HFFc6 (cell line): ENCODE data around the gene MCAM. TPM values are rescaled to one million over a fixed set of nuclear protein-coding genes. Genes with fewer than 3 reads are reported as not detected.

Experiments used
- DNase-seq: peaks from one replicate; pipeline ENCODE4 v3.0.0-alpha.2; 2018
- H3K27ac Mint-ChIP-seq: 2 replicates; pipeline ENCODE4 v1.8.0; 2020; ENCODE audit warnings: mild to moderate bottlenecking, mixed read lengths
- H3K27me3 Mint-ChIP-seq: 2 replicates; pipeline ENCODE4 v1.8.0; 2021; ENCODE audit warnings: mild to moderate bottlenecking, moderate library complexity, mixed read lengths; ENCODE audit not compliant: insufficient read depth
- H3K36me3 Mint-ChIP-seq: 2 replicates; pipeline ENCODE4 v1.8.0; 2021; ENCODE audit warnings: low read depth, mixed read lengths
- H3K4me1 Mint-ChIP-seq: 2 replicates; pipeline ENCODE4 v1.8.0; 2020; ENCODE audit warnings: low read depth, mixed read lengths
- H3K4me3 Mint-ChIP-seq: 2 replicates; pipeline ENCODE4 v1.8.0; 2020; ENCODE audit warnings: mild to moderate bottlenecking, moderate library complexity, mixed read lengths
- H3K9me3 Mint-ChIP-seq: 2 replicates; pipeline ENCODE4 v1.8.0; 2020; ENCODE audit warnings: mild to moderate bottlenecking, mixed read lengths
- total RNA-seq, 6 experiments: library from RNA; stranded (reverse); fragmentation: NEBNext Ultra II Directional; extraction: Animal tissue kit (Norgen Biotek cat#: 25700); gene quantifications; 2 replicates in 1 of 6; 3 replicates in 5 of 6; pipeline ENCODE4 v1.2.3, GENCODE V29; 2021
- TF ChIP-seq, protein P1 (sequence below): fragments of 200-600 bp; sonication (generic); IDR thresholded peaks from 2 replicates; pipeline ENCODE4 v1.5.0; 2021; ENCODE audit warnings: antibody characterized with exemption, mild to moderate bottlenecking

The MCAM gene
- total RNA-seq, 6 experiments from 2014 or later: 1.8 to 7.7 (median 6.9) TPM

DNA sequence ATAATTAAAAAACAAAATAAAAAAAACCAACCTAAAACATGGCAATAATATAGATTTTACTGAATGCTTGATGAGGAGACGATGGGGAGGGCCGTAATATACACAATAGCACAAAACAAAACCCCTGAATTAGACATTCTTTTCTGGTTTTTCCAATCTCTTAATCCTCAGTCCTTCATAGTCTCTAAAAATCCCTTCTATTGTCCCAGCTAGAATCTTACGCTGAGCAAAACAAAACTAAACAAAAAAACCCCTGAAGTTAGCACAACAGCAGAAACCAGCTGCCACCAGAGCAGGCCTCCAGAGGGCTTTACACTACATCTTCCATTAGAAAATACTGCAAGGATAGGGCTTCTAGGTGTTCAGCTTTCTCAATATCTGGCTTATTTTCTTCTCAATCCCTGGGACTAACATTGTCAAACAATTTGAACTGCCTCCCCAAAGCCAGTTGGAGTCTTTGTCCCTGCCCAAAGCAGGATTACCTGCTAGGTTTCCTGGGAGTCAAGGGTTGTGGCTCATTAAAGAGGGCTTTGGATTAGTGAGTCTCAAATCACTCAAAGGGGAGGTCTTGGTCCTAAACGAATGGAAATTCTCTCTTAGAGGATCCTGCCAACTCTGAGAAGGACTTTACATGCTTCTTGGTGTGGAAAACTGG lies 15.3 kb upstream of the MCAM start:
- Mint-ChIP-seq H3K9me3 (no peaks in the 10 kb centered on the region), H3K4me3 (no peak overlapping the region), H3K36me3 (peaks cover 21% of the 10 kb centered on the region; the same call in 1 of the 2 replicates), H3K4me1 (peaks cover 31% of the 10 kb centered on the region), H3K27me3 (peaks cover 12% of the 10 kb centered on the region; the same call in 1 of the 2 replicates), H3K27ac (no peak overlapping the region)
- no peak for DNase-seq
- TF ChIP-seq, protein P1, sequence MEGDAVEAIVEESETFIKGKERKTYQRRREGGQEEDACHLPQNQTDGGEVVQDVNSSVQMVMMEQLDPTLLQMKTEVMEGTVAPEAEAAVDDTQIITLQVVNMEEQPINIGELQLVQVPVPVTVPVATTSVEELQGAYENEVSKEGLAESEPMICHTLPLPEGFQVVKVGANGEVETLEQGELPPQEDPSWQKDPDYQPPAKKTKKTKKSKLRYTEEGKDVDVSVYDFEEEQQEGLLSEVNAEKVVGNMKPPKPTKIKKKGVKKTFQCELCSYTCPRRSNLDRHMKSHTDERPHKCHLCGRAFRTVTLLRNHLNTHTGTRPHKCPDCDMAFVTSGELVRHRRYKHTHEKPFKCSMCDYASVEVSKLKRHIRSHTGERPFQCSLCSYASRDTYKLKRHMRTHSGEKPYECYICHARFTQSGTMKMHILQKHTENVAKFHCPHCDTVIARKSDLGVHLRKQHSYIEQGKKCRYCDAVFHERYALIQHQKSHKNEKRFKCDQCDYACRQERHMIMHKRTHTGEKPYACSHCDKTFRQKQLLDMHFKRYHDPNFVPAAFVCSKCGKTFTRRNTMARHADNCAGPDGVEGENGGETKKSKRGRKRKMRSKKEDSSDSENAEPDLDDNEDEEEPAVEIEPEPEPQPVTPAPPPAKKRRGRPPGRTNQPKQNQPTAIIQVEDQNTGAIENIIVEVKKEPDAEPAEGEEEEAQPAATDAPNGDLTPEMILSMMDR: no peak

DNA sequence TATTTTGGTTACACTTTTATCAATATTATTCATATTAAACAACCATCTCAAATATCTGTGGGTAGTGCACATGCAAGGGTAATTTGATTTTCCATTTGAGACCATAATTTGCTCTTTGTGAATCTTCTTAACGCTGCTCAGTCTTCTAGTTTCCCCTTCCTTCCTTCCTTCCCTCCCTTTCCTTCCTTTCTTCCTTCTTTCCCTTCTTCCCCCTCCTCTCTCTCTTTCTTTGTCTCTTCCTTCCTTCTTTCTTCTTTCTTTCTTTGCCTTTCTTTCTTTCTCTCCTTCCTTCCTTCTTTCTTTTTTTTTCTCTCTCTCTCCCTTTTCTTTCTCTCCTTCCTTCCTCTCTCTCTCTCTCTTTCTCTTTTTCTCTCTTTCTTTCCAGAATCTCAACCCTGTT lies 13.3 kb upstream of the MCAM start:
- Mint-ChIP-seq H3K4me1 (peaks cover 11% of the 10 kb centered on the region), H3K4me3 (no peak overlapping the region), H3K27me3 (peaks cover 12% of the 10 kb centered on the region; the same call in 1 of the 2 replicates), H3K27ac (no peak overlapping the region), H3K36me3 (0 out of 2 replicates have a peak, but pooled peaks cover 7% of the 10 kb centered on the region), H3K9me3 (no peaks in the 10 kb centered on the region)
- no peak for DNase-seq
- TF ChIP-seq, protein P1: no peak

DNA sequence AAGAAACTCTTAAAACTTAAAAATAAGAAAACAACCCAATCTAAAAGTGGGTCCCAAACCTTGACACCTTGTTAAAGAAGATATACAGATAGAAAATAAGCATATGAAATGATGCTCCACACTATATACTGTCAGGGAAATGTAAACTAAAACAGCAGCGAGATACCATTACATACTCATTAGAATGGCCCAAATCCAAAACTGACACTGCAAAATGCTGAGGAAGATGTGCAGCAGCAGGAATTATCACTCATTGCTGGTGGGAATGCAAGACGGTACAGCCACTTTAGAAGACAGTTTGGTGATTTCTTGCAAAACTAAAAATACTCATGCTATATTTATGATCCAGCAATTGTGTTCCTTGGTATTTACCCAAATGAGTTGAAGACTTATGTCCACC lies 12.4 kb upstream of the MCAM start:
- Mint-ChIP-seq H3K9me3 (no peaks in the 10 kb centered on the region), H3K36me3 (no peaks in the 10 kb centered on the region), H3K4me3 (no peak overlapping the region), H3K4me1 (peaks cover 6% of the 10 kb centered on the region), H3K27me3 (peaks cover 12% of the 10 kb centered on the region; the same call in 1 of the 2 replicates), H3K27ac (no peak overlapping the region)
- no peak for DNase-seq
- TF ChIP-seq, protein P1: no peak

DNA sequence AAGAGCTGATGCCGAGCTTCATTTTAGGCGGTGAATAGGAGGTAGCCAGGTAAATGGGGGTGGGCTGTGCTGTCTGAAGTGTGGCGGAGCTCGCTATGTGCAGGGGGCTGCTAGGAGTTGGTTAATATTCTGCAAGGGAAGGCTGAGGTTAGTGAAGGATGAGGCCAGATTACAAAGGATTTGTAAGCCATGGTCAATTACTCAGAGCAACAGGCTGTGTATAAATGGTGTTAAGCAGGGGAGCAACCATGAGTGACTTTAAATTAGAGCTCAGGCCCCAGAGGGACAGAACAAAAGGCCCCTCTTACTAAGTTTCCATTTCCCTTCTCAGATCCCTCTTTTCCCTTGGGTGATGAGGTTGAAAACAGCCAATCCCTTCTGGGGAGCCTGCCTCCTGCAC lies 7.3 kb upstream of the MCAM start:
- H3K4me3 Mint-ChIP-seq: no peak overlapping the region
- no peak for DNase-seq
- TF ChIP-seq, protein P1: no peak
- no peak overlapping the region for H3K27ac Mint-ChIP-seq
- H3K9me3 Mint-ChIP-seq: no peaks in the 10 kb centered on the region
- H3K4me1 Mint-ChIP-seq: peaks cover 11% of the 10 kb centered on the region
- peaks cover 7% of the 10 kb centered on the region for H3K27me3 Mint-ChIP-seq
- H3K36me3 Mint-ChIP-seq: no peaks in the 10 kb centered on the region

DNA sequence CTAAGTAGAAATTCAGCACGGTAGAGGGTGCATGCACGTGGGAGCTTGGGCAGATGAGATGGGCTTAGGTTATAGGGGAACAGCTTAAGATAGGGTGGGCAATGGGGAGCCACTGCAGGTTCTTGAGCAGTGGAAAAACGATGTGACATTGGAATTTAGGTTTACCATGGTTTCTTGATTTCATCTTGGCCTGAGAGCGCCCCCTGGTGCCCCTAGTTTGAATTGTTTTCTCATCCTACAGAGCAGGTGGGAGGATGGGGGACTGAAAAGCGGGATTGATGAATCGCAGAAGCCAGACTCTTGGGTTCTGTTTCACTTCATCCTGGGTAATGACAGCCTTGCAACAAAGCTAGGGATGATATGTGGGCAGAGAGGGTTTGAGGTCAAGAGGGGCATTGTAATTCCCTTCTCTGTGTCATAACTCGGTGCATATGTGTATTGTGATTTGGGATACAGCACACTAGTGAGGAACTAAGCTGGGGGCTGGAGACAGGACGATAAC lies 6.7 kb upstream of the MCAM start:
- Mint-ChIP-seq H3K4me3 (no peak overlapping the region), H3K27ac (no peak overlapping the region), H3K27me3 (peaks cover 3% of the 10 kb centered on the region; the same call in 1 of the 2 replicates), H3K36me3 (no peaks in the 10 kb centered on the region), H3K9me3 (no peaks in the 10 kb centered on the region), H3K4me1 (peaks cover 17% of the 10 kb centered on the region)
- peak; percentile 43 for DNase-seq
- TF ChIP-seq, protein P1: peak; percentile 91
